ENCODE data around the gene TNC. TPM values are rescaled to one million over a fixed set of nuclear protein-coding genes. Genes with fewer than 3 reads are reported as not detected.

Gene TNC
- total RNA-seq, 1 donor from 2014 or later, result not detected

DNA sequence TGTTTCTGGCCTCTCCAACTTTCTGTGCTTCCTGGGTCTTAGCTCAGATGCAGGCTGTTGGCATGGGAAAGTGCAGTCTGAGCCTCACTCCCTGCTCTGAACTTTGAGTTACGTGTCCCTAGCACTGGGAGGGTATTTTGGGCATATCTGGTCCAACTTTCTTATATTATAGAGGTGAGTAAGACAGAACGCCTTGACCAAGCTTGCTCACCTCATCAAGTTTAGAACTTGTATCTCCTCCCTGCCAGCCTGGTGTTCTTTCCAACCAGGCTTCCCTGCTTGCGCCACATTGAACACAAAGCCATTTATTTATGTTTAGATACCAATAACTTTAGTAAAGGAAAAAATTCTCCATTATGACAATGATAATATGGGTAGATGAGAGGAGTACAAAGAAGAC is 33.2 kb downstream of the TNC start:
- TF ChIP-seq, protein P1, sequence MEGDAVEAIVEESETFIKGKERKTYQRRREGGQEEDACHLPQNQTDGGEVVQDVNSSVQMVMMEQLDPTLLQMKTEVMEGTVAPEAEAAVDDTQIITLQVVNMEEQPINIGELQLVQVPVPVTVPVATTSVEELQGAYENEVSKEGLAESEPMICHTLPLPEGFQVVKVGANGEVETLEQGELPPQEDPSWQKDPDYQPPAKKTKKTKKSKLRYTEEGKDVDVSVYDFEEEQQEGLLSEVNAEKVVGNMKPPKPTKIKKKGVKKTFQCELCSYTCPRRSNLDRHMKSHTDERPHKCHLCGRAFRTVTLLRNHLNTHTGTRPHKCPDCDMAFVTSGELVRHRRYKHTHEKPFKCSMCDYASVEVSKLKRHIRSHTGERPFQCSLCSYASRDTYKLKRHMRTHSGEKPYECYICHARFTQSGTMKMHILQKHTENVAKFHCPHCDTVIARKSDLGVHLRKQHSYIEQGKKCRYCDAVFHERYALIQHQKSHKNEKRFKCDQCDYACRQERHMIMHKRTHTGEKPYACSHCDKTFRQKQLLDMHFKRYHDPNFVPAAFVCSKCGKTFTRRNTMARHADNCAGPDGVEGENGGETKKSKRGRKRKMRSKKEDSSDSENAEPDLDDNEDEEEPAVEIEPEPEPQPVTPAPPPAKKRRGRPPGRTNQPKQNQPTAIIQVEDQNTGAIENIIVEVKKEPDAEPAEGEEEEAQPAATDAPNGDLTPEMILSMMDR (IDR thresholded peaks at IDR 0.05), result no peak
- ChIA-PET CTCF (no interaction called here), POLR2A (no interaction called here)
- DNase-seq (no peak), ATAC-seq (ENCODE audit: low read depth) (no peak)
- intact Hi-C loops (cut with micrococcal nuclease), result no loop called here
- H3K27ac Mint-ChIP-seq, result no peak overlapping the region
- H3K36me3 Mint-ChIP-seq (ENCODE audit: low read depth), result no peaks in the 10 kb centered on the region
- no peaks in the 10 kb centered on the region for H3K9me3 Mint-ChIP-seq
- no peak overlapping the region for H3K4me3 Mint-ChIP-seq
- peaks cover 1% of the 10 kb centered on the region for H3K27me3 Mint-ChIP-seq
- H3K4me1 Mint-ChIP-seq, result no peaks in the 10 kb centered on the region

DNA sequence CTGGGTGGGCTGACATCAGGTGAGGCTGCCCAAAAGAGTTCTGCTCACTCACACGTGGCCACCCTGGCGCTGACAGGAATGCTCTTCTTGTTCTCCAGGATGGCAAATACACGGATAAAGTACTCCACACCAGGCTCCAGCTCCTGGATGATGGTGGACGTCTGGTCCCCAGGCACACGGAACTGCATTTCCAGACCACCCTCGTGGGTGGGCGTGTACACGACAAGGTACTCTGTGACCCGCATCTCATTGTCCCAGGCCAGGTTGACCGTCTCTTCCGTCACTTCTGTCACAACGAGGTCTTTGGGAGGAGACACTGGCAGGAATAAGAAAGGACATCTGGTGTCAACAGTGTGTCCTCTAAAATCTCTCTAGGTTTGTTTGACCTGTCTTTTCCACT is 33.8 kb downstream of the TNC start:
- intact Hi-C loops (cut with micrococcal nuclease), result no loop called here
- no peaks in the 10 kb centered on the region for H3K27me3 Mint-ChIP-seq
- no peak overlapping the region for H3K27ac Mint-ChIP-seq
- no peaks in the 10 kb centered on the region for H3K4me1 Mint-ChIP-seq
- ChIA-PET POLR2A (no interaction called here), CTCF (no interaction called here)
- ATAC-seq (ENCODE audit: low read depth), result no peak
- no peak overlapping the region for H3K4me3 Mint-ChIP-seq
- H3K36me3 Mint-ChIP-seq (ENCODE audit: low read depth), result no peaks in the 10 kb centered on the region
- DNase-seq, result no peak
- H3K9me3 Mint-ChIP-seq, result no peaks in the 10 kb centered on the region
- TF ChIP-seq, protein P1 (IDR thresholded peaks at IDR 0.05), result no peak

DNA sequence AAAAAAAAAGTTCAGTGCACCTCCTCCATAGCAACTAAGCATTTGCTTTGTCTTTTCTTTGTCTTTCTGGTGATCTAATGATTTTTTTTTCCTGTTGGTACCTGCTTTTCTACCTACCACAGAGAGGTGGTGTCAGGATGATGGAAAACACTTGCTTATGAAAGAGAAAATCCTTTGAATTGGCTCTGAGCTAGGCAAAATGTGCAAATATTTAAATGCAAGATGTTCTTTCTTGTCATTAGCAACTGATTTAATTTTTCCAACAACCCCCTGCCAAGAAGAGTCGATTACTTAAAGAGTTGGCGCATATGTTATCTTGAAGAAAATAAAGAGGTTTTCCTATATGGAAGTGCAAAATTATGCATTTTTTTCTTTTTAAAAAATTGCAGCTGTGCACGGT is 37.7 kb downstream of the TNC start:
- Mint-ChIP-seq H3K27me3 (no peaks in the 10 kb centered on the region), H3K36me3 (ENCODE audit: low read depth) (no peaks in the 10 kb centered on the region), H3K9me3 (no peaks in the 10 kb centered on the region), H3K4me3 (no peak overlapping the region), H3K27ac (no peak overlapping the region), H3K4me1 (no peaks in the 10 kb centered on the region)
- POLR2A ChIA-PET, result no interaction called here
- CTCF ChIA-PET, result no interaction called here
- TF ChIP-seq, protein P1 (IDR thresholded peaks at IDR 0.05), result no peak
- no peak for DNase-seq
- intact Hi-C loops (cut with micrococcal nuclease), result no loop called here
- no peak for ATAC-seq (ENCODE audit: low read depth)

DNA sequence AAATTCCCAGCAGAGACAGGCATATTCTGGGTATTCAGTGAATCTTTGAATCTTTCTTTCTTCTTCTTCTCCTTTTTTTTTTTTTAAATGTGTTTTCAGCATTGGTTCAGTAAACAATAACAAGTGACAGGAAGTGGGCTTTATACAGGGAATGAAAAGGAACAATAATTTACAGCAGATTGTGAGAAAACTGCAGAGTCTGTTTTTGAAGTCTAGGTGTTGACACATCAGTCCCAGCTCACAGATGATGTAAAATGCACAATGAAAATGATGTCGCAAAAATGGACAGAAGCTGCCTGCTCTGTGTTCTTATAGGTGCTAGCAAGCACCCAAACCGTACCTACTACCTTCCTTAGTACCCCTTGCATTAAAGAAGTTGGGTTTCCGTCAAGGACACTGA is 38.8 kb downstream of the TNC start:
- no peak for ATAC-seq (ENCODE audit: low read depth)
- Mint-ChIP-seq H3K4me1 (no peaks in the 10 kb centered on the region), H3K4me3 (no peak overlapping the region), H3K27me3 (no peaks in the 10 kb centered on the region), H3K9me3 (no peaks in the 10 kb centered on the region), H3K36me3 (ENCODE audit: low read depth) (no peaks in the 10 kb centered on the region), H3K27ac (no peak overlapping the region)
- intact Hi-C loops (cut with micrococcal nuclease), result no loop called here
- DNase-seq, result no peak
- CTCF ChIA-PET, result no interaction called here
- POLR2A ChIA-PET, result no interaction called here
- TF ChIP-seq, protein P1 (IDR thresholded peaks at IDR 0.05), result no peak

DNA sequence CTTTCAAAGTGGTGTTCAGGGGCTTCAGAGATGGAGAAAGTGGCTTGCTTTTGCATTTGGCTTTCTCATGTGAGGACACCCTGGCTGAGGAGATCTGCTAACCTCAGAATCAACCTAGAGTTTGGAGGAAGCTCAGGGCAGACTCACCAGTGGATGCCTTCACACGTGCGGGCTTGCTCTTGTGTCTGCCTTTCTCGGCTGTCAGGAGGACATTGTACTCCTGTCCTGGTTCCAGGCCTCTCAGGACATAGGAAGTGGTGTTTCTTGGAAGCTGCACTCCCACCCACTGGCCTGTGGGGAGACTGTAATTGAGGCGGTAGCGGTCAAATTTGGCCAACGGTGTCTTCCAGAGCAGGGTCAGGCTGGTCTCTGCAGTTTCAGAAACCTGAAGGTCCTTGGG is 44.5 kb downstream of the TNC start:
- intact Hi-C loops (cut with micrococcal nuclease), result no loop called here
- Mint-ChIP-seq H3K4me1 (no peaks in the 10 kb centered on the region), H3K27me3 (peaks cover 16% of the 10 kb centered on the region), H3K27ac (no peak overlapping the region), H3K9me3 (no peaks in the 10 kb centered on the region), H3K4me3 (no peak overlapping the region), H3K36me3 (ENCODE audit: low read depth) (no peaks in the 10 kb centered on the region)
- ATAC-seq (ENCODE audit: low read depth) (no peak), DNase-seq (no peak)
- ChIA-PET CTCF (no interaction called here), POLR2A (no interaction called here)
- TF ChIP-seq, protein P1 (IDR thresholded peaks at IDR 0.05), result no peak
